Calu3 (cell line): ENCODE data around the gene SLCO4A1. TPM values are rescaled to one million over a fixed set of nuclear protein-coding genes. Genes with fewer than 3 reads are reported as not detected.

Experiments used
- BruUV-seq: library from RNA; stranded (reverse); fragments of 400-500 nt; replicated peaks from 2 replicates; lab custom pipeline; 2021; lab: Mats Ljungman, UMichigan
- CTCF ChIA-PET: fragments of 300-600 bp; sonication (Branson Sonifier 250); formaldehyde crosslinking; loops from one replicate; lab custom pipeline; 2022; ENCODE audit warnings: antibody characterized with exemption; lab: Charles Lee
- DNase-seq: peaks from one replicate; pipeline ENCODE4 v3.0.0; 2022
- H3K27ac Mint-ChIP-seq: one replicate; pipeline ENCODE4 v1.8.0; 2022; ENCODE audit warnings: mixed read lengths; ENCODE audit not compliant: unreplicated experiment
- H3K27me3 Mint-ChIP-seq: one replicate; pipeline ENCODE4 v1.8.0; 2022; ENCODE audit warnings: mixed read lengths; ENCODE audit not compliant: unreplicated experiment
- H3K36me3 Mint-ChIP-seq: one replicate; pipeline ENCODE4 v1.8.0; 2022; ENCODE audit warnings: mild to moderate bottlenecking, moderate library complexity, mixed read lengths; ENCODE audit not compliant: insufficient read depth, unreplicated experiment
- H3K4me1 Mint-ChIP-seq: one replicate; pipeline ENCODE4 v1.8.0; 2022; ENCODE audit warnings: mild to moderate bottlenecking, low read depth, mixed read lengths; ENCODE audit not compliant: unreplicated experiment
- H3K4me3 Mint-ChIP-seq: one replicate; pipeline ENCODE4 v1.8.0; 2022; ENCODE audit warnings: mild to moderate bottlenecking, low read depth, moderate library complexity, mixed read lengths; ENCODE audit not compliant: unreplicated experiment
- H3K9me3 Mint-ChIP-seq: one replicate; pipeline ENCODE4 v1.8.0; 2022; ENCODE audit warnings: low read depth, mixed read lengths; ENCODE audit not compliant: unreplicated experiment
- intact Hi-C: fragments of 100-400 bp; cut with micrococcal nuclease; formaldehyde crosslinking; loops from one replicate; pipeline ENCODE4 v1.10.0; 2022; ENCODE audit not compliant: unreplicated experiment
- total RNA-seq: library from RNA; stranded (reverse); gene quantifications from 2 replicates; pipeline ENCODE4 v1.2.3, GENCODE V29; 2022
- TF ChIP-seq, protein P1 (sequence below): fragments of 200-600 bp; IDR thresholded peaks from one replicate; pipeline ENCODE4 v1.8.0; 2022; ENCODE audit warnings: antibody characterized with exemption; ENCODE audit not compliant: unreplicated experiment

SLCO4A1 gene
- total RNA-seq, 1 experiment from 2014 or later = 63.9 TPM

DNA sequence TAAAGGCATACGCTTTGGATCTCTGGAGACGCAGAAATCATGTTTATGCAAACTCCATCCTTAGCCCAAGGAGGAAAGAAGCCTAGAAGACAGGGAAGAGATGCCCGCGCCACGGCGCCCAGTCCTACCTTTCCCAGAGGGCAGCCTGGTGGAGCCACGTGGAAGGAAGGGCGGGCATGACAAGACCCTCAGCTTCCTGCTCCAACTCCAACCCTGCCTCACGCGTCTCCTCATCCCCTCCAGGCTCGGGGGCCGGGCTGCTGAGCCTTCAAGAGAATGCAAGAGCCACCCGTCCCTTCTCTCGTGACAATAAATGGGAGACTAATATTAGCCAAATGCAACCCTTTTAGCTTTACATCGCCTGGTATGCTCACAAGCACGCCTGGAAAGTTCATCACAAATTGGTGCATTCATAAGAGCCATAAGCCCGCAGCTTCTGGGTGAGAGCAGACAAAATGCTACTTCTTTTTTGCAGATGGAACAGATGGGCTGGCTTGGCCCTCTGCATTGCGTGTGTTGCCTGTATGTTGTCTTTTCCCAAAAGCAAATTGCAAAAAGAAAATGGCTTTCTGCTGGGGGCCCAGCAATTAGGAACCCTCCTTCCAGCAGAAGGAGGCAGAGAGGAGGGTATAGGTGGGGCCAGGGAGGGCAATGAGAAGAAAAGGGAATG, 58.1 kb downstream of the SLCO4A1 start:
- CTCF ChIA-PET = no interaction called here
- H3K27me3 Mint-ChIP-seq = peaks cover 67% of the 10 kb centered on the region

DNA sequence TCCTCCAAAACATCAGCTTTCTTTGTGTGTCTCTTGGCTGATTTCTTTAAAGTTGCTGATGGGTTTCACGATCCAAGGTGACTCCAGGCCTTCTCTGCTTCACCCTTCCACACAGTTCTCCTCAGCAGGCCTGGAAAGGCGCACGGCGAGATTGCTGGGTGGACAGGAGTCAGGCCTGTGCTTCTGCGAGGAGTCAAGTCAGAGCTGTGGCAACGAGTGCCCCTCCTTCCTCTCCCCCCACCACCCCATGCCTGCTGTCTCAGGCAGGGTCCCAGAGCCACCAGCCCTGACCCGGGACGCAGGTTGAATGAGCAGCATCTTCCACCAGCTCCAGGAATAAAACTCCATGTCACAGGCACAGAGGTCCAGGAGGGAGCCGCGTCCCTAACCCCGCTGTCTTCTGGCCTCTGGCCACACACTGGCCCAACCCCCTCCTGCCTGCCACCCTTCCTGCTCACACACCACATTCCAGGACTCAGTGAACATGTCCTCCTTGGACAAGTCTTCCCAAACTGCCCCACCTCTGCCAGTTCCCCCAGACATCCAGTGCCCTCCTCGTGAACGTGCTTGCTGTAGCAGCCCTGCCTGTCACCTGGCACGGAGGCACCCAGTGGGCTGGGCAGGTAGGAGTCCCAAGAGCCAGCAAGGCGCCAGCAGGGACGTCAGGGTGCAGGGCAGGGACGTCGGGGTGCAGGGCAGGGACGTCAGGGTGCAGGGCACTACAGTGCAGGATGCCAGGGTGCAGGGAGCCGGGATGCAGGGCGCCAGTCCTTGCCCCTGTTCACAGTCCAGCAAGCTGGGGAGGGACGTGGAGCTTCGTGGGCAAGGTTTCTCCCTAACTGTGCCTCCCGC, 59.1 kb downstream of the SLCO4A1 start:
- Mint-ChIP-seq H3K9me3 (no peaks in the 10 kb centered on the region), H3K27ac (no peak overlapping the region), H3K4me3 (no peak overlapping the region), H3K36me3 (peaks cover 17% of the 10 kb centered on the region), H3K4me1 (peaks cover 30% of the 10 kb centered on the region), H3K27me3 (peaks cover 57% of the 10 kb centered on the region)
- TF ChIP-seq, protein P1, sequence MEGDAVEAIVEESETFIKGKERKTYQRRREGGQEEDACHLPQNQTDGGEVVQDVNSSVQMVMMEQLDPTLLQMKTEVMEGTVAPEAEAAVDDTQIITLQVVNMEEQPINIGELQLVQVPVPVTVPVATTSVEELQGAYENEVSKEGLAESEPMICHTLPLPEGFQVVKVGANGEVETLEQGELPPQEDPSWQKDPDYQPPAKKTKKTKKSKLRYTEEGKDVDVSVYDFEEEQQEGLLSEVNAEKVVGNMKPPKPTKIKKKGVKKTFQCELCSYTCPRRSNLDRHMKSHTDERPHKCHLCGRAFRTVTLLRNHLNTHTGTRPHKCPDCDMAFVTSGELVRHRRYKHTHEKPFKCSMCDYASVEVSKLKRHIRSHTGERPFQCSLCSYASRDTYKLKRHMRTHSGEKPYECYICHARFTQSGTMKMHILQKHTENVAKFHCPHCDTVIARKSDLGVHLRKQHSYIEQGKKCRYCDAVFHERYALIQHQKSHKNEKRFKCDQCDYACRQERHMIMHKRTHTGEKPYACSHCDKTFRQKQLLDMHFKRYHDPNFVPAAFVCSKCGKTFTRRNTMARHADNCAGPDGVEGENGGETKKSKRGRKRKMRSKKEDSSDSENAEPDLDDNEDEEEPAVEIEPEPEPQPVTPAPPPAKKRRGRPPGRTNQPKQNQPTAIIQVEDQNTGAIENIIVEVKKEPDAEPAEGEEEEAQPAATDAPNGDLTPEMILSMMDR = no peak
- DNase-seq = no peak
- CTCF ChIA-PET = interaction anchor here (3.8 kb wide), 1 partner anchor 94 kb away, joined by 15 read pairs; the partner anchor contains the start of gene MRGBP
- BruUV-seq = no TSS peak
- intact Hi-C loops = loop anchor here (2.0 kb wide), 1 partner anchor 35 kb away; no protein-coding TSS in a partner anchor

More for the DNA sequence above, 58.1 kb downstream of the SLCO4A1 start:
- no peaks in the 10 kb centered on the region for H3K9me3 Mint-ChIP-seq
- no peak for DNase-seq
- intact Hi-C loops = no loop called here
- peaks cover 17% of the 10 kb centered on the region for H3K36me3 Mint-ChIP-seq
- no peak overlapping the region for H3K27ac Mint-ChIP-seq
- H3K4me1 Mint-ChIP-seq = peaks cover 25% of the 10 kb centered on the region
- H3K4me3 Mint-ChIP-seq = no peak overlapping the region
- TF ChIP-seq, protein P1 = no peak
- no TSS peak for BruUV-seq

DNA sequence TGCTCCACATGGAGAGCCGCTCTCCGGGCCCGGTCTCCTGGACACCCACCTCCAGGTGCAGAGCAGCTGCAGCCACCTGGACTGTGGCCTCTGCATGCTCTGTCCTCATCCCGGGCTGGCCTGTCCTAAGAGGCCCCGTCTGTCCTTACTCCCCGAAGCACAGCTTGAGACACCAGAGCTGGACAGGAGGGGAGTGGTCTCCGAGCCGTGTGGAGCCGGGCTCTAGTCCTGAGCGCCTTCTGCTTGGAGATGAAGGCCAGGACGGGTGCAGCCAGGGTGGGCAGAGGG, 59.7 kb downstream of the SLCO4A1 start:
- no peak overlapping the region for H3K4me3 Mint-ChIP-seq
- H3K9me3 Mint-ChIP-seq = no peaks in the 10 kb centered on the region
- intact Hi-C loops = loop anchor here (2.0 kb wide), 1 partner anchor 35 kb away; no protein-coding TSS in a partner anchor
- H3K27ac Mint-ChIP-seq = no peak overlapping the region
- BruUV-seq = no TSS peak
- peaks cover 51% of the 10 kb centered on the region for H3K27me3 Mint-ChIP-seq
- H3K36me3 Mint-ChIP-seq = peaks cover 17% of the 10 kb centered on the region
- CTCF ChIA-PET = interaction anchor here (1.4 to 3.8 kb wide), 2 partner anchors 38 to 93 kb away, joined by 3 to 15 read pairs; partner anchors contain the start of gene MRGBP
- TF ChIP-seq, protein P1 = no peak
- H3K4me1 Mint-ChIP-seq = peaks cover 30% of the 10 kb centered on the region
- DNase-seq = no peak

DNA sequence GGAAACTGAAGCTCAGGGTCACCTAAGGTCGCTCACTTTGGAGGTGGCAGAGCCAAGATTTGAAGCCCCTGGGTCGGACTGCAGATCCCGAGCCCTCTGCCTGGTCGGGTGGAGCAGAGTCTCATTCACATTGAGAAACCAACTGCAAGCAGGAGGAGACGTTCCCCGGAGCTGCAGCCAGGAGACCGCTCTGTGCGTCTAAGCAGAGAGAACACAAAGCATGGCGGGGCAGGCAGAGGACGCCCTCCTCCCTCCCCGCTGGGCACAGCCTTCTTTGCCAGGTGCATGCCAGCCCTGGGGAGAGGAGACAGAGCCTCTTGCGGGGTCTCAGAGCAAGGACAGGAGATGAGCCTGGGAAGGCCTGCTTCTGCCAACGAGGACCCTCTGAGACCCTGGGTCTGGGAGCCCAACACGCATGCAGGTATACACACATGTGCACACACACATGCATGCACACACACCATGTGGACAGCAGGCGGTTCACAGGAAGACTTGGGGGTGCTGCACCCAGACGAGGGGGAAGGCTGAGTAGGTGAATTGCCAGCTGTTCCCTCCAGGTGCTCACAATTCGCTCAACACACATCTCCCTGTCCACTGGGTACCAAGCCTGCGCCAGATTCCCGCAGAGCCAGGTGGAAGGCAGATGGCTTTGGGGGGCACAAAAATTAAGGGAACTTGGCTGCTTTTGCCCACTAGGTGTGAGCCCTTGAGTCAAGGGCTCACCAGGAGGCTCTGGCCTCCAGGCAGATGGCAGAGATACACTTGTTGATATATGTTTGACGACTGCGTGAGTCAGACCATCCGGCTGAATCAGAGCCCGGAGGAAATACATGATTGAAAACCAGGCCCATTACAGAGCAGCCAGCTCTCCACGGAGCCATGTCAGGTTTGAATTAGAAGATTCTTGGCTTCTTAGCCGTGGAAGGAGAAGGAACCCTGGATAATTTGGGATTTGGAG, 60.9 kb downstream of the SLCO4A1 start:
- Mint-ChIP-seq H3K4me3 (peak overlapping the region; percentile 9), H3K27ac (peak overlapping the region; percentile 70), H3K36me3 (peaks cover 17% of the 10 kb centered on the region), H3K4me1 (peaks cover 30% of the 10 kb centered on the region), H3K27me3 (peaks cover 49% of the 10 kb centered on the region), H3K9me3 (no peaks in the 10 kb centered on the region)
- CTCF ChIA-PET = interaction anchor here (0.7 to 3.8 kb wide), 10 partner anchors 15 to 92 kb away, joined by 3 to 28 read pairs (median 3); partner anchors contain the start of gene MRGBP
- intact Hi-C loops = loop anchor here (1.0 to 2.0 kb wide), 2 partner anchors 36 to 88 kb away; no protein-coding TSS in a partner anchor
- DNase-seq = peak; percentile 73
- no TSS peak for BruUV-seq
- TF ChIP-seq, protein P1 = peak; percentile 43
